HepG2 (cell line): ENCODE results near the gene TIMM10. TPM values are rescaled to one million over a fixed set of nuclear protein-coding genes. Genes with fewer than 3 reads are reported as not detected.

Experiments
- FOXK1 ChIP-seq: sonication (generic); formaldehyde crosslinking; IDR thresholded peaks from 2 replicates; pipeline ENCODE4 v1.4.0; 2020; ENCODE audit warnings: low read depth, missing genetic modification reagents, borderline replicate concordance
- HOXA9 ChIP-seq: sonication (generic); formaldehyde crosslinking; IDR thresholded peaks from 2 replicates; pipeline ENCODE4 v1.8.1; 2022; ENCODE audit warnings: missing genetic modification reagents, mild to moderate bottlenecking, moderate library complexity, borderline replicate concordance
- MAFG ChIP-seq: sonication (generic); formaldehyde crosslinking; IDR thresholded peaks from 2 replicates; pipeline ENCODE4 v1.5.1; 2020; ENCODE audit warnings: mild to moderate bottlenecking, missing genetic modification reagents
- MAZ ChIP-seq, 2 experiments: sonication (generic) in 1 of 2; formaldehyde crosslinking in 1 of 2; IDR thresholded peaks; 2 replicates each; pipeline versions ENCODE4 v1.5.0 to v1.6.1; 2012 to 2020; ENCODE audit warnings: low read depth in 2 of 2, mild to moderate bottlenecking in 2 of 2, borderline replicate concordance in 1 of 2, improper control_type of control experiment in 1 of 2, low read length in 1 of 2, missing genetic modification reagents in 1 of 2, moderate library complexity in 1 of 2
- MTF1 ChIP-seq: sonication (generic); formaldehyde crosslinking; IDR thresholded peaks from 2 replicates; pipeline ENCODE4 v1.5.0; 2020; ENCODE audit warnings: missing genetic modification reagents
- PCBP1 ChIP-seq: fragments of 200-400 bp; formaldehyde crosslinking; IDR thresholded peaks from 2 replicates; pipeline ENCODE4 v1.6.1; 2017; ENCODE audit warnings: mild to moderate bottlenecking, low read depth, low read length, borderline replicate concordance
- ZNF256 ChIP-seq: sonication (generic); formaldehyde crosslinking; conservative IDR thresholded peaks from 2 replicates; pipeline ENCODE4 v1.4.0; 2020; ENCODE audit warnings: missing genetic modification reagents
- ZNF333 ChIP-seq: sonication (generic); formaldehyde crosslinking; IDR thresholded peaks from 2 replicates; pipeline ENCODE4 v1.4.0; 2020; ENCODE audit warnings: mild to moderate bottlenecking, missing genetic modification reagents, borderline replicate concordance
- ZNF350 ChIP-seq: sonication (generic); formaldehyde crosslinking; IDR thresholded peaks from 2 replicates; pipeline ENCODE4 v1.4.0; 2020; ENCODE audit warnings: mild to moderate bottlenecking, low read depth, missing genetic modification reagents, borderline replicate concordance
- ZNF44 ChIP-seq: sonication (generic); formaldehyde crosslinking; IDR thresholded peaks from 2 replicates; pipeline ENCODE4 v1.5.1; 2020; ENCODE audit warnings: mild to moderate bottlenecking, missing genetic modification reagents
- ZNF484 ChIP-seq: sonication (generic); formaldehyde crosslinking; IDR thresholded peaks from 2 replicates; pipeline ENCODE4 v1.5.1; 2020; ENCODE audit warnings: mild to moderate bottlenecking, low read depth, missing genetic modification reagents, borderline replicate concordance
- ZNF572 ChIP-seq: sonication (generic); formaldehyde crosslinking; IDR thresholded peaks from 2 replicates; pipeline ENCODE4 v1.5.1; 2020; ENCODE audit warnings: mild to moderate bottlenecking, missing genetic modification reagents
- ZNF776 ChIP-seq: sonication (generic); formaldehyde crosslinking; IDR thresholded peaks from 2 replicates; pipeline ENCODE4 v1.4.0; 2020; ENCODE audit warnings: mild to moderate bottlenecking, missing genetic modification reagents
- polyA plus RNA-seq, 8 experiments: library from polyadenylated mRNA; depleted of rRNA in 3 of 8; stranded (reverse) in 7 of 8; unstranded in 1 of 8; fragments of >200 nt; fragmentation: Illumina TruSeq in 4 of 8; extraction: Trizol in 4 of 8; gene quantifications; 2 replicates each; pipeline versions ENCODE4 v1.2.1 to v1.2.3, GENCODE V29; 2011 to 2016; ENCODE audit warnings: low read depth in 4 of 8, missing spikeins in 1 of 8, mixed read lengths in 1 of 8; ENCODE audit not compliant: insufficient read depth in 1 of 8
- total RNA-seq, 5 experiments: library from RNA; depleted of rRNA; stranded (reverse); fragments of >200 nt; fragmentation: Illumina TruSeq; extraction: Trizol; gene quantifications; 2 replicates each; pipeline ENCODE4 v1.2.3, GENCODE V29; 2016; ENCODE audit warnings: low read depth in 1 of 5
- TF ChIP-seq, protein P1 (sequence below): sonication (generic); formaldehyde crosslinking; IDR thresholded peaks from 2 replicates; pipeline ENCODE4 v1.4.0; 2020; ENCODE audit warnings: mild to moderate bottlenecking, missing genetic modification reagents
- TF ChIP-seq, protein P2 (sequence below): sonication (generic); formaldehyde crosslinking; IDR thresholded peaks from 2 replicates; pipeline ENCODE4 v1.5.0; 2020; ENCODE audit warnings: mild to moderate bottlenecking, missing genetic modification reagents, borderline replicate concordance
- TF ChIP-seq, protein P3 (sequence below): sonication (generic); formaldehyde crosslinking; IDR thresholded peaks from 2 replicates; pipeline ENCODE4 v1.8.0; 2023; ENCODE audit warnings: mild to moderate bottlenecking, missing genetic modification reagents

TIMM10 gene
- total and polyA plus RNA-seq, 2 of the 13 experiments (the other 11 are each of a cell fraction or from before 2014, with no cell fraction given) = 67.8 to 82.2 TPM

DNA sequence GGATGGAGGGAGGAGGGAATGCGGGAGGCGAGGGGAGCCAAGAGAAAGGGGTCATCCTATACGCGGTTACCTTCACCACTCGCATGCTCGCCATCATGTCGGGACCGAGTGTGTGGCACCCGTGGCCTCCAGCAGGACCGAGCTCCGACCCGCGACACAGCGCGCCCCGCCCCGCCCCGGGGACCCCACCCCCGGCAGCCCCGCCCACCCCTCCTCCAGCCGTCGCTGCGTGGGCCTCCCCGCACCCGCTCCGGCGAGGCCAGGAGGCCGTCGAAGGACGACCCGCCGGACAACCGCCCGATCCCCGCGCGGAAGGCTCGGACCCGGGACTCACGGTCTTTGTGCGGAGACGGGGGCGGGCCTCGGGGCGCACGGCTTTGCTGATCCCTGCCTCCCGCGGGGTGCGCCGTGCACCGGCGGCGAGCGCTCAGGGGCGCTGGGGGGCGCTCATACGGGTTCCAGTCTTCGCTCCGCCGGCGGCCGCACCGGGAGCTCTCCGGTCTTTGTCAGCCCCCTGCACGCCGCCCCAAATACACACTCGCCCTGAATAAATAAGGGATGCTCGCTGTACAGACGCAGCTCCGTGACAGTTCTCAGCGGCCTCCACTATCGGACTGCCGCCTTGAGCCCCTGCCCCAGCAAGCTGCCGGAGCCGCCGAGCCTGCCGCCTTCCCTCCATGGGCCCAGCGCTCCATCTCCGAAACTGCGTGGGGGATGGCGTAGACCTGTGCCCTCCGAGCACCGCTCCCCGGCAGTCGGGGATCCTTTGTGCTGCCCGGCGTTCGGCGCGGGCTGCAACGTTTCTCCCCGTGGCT lies 37.2 kb upstream of the TIMM10 start, which contains the start of gene UBE2L6 (continued):
- TF ChIP-seq, protein P1, sequence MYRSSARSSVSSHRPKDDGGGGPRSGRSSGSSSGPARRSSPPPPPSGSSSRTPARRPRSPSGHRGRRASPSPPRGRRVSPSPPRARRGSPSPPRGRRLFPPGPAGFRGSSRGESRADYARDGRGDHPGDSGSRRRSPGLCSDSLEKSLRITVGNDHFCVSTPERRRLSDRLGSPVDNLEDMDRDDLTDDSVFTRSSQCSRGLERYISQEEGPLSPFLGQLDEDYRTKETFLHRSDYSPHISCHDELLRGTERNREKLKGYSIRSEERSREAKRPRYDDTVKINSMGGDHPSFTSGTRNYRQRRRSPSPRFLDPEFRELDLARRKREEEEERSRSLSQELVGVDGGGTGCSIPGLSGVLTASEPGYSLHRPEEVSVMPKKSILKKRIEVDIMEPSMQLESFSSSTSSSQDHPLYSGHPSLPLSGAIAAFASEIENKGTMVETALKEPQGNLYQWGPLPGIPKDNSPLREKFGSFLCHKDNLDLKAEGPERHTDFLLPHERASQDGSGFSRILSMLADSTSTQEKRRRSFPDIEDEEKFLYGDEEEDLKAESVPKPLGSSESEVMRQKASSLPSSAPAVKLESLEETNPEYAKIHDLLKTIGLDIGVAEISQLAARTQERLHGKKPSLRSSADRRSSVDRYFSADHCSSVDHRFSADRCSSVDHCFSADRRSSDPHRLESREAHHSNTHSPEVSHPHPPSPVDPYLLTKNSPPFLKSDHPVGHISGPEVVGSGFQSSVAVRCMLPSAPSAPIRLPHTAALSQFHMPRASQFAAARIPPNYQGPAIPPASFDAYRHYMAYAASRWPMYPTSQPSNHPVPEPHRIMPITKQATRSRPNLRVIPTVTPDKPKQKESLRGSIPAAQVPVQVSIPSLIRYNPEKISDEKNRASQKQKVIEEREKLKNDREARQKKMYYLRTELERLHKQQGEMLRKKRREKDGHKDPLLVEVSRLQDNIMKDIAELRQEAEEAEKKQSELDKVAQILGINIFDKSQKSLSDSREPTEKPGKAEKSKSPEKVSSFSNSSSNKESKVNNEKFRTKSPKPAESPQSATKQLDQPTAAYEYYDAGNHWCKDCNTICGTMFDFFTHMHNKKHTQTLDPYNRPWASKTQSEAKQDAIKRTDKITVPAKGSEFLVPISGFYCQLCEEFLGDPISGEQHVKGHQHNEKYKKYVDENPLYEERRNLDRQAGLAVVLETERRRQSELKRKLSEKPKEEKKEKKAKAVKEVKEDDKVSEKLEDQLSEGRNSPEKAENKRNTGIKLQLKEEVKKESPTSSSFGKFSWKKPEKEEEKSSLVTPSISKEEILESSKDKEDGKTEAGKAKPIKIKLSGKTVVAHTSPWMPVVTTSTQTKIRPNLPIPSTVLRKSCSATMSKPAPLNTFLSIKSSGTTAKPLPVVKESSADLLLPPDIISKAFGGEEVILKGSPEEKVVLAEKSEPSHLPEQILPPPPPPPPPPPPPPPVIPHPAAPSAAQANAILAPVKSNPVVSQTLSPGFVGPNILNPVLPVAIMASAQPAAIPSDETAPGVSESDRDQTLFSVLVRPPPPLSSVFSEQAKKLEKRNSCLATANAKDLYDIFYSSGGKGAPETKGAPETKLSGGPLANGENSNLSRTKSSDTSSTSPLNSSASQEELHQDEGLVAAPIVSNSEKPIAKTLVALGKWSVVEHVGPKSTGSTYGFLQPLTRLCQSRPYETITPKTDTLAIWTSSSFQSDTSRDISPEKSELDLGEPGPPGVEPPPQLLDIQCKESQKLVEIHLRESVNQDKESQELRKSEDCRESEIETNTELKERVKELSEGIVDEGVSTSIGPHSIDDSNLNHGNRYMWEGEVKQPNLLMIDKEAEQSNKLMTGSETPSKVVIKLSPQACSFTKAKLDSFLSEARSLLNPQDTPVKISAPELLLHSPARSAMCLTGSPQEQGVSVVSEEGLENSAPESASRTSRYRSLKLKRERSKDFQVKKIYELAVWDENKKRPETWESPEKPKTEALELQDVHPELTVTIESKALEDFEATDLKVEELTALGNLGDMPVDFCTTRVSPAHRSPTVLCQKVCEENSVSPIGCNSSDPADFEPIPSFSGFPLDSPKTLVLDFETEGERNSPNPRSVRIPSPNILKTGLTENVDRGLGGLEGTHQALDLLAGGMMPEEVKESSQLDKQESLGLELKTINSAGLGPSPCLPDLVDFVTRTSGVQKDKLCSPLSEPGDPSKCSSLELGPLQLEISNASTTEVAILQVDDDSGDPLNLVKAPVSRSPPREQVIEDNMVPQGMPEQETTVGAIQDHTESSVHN = 0 out of 2 replicates have a peak, but pooled peaks have one; percentile 12
- TF ChIP-seq ZNF484 (no peak), ZNF333 (CRISPR knock-in tag) (no peak; the same call in 1 of the 2 replicates), ZNF256 (CRISPR knock-in tag) (0 out of 2 replicates have a peak, but pooled peaks have one; percentile 19), ZNF776 (peak; percentile 50; the same call in 1 of the 2 replicates), ZNF44 (CRISPR knock-in tag) (peak; percentile 93), HOXA9 (CRISPR knock-in tag) (no peak), ZNF572 (CRISPR knock-in tag) (peak; percentile 89; the same call in 1 of the 2 replicates), FOXK1 (CRISPR knock-in tag) (no peak; the same call in 1 of the 2 replicates), MAFG (CRISPR knock-in tag) (no peak; the same call in 1 of the 2 replicates), ZNF350 (peak; percentile 79; the same call in 1 of the 2 replicates), PCBP1 (no peak), MAZ (IDR thresholded peaks at IDR 0.05; ENCODE audit: borderline replicate concordance, low read depth, low read length) (no peak), MAZ (CRISPR knock-in tag; IDR thresholded peaks at IDR 0.05; ENCODE audit: low read depth) (0 out of 2 replicates have a peak, but pooled peaks have one; percentile 45), MTF1 (CRISPR knock-in tag) (no peak)
- TF ChIP-seq, protein P2, sequence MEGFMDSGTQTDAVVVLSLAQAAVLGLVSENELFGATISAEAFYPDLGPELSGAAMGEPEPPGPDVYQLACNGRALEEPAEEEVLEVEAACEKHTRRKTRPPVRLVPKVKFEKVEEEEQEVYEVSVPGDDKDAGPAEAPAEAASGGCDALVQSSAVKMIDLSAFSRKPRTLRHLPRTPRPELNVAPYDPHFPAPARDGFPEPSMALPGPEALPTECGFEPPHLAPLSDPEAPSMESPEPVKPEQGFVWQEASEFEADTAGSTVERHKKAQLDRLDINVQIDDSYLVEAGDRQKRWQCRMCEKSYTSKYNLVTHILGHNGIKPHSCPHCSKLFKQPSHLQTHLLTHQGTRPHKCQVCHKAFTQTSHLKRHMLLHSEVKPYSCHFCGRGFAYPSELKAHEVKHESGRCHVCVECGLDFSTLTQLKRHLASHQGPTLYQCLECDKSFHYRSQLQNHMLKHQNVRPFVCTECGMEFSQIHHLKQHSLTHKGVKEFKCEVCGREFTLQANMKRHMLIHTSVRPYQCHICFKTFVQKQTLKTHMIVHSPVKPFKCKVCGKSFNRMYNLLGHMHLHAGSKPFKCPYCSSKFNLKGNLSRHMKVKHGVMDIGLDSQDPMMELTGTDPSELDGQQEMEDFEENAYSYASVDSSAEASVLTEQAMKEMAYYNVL (CRISPR knock-in tag) = no peak
- TF ChIP-seq, protein P3, sequence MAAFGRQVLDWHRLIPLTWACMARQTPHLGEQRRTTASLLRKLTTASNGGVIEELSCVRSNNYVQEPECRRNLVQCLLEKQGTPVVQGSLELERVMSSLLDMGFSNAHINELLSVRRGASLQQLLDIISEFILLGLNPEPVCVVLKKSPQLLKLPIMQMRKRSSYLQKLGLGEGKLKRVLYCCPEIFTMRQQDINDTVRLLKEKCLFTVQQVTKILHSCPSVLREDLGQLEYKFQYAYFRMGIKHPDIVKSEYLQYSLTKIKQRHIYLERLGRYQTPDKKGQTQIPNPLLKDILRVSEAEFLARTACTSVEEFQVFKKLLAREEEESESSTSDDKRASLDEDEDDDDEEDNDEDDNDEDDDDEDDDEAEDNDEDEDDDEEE (CRISPR knock-in tag) = no peak
